Activated CD8-positive, alpha-beta memory T cell treated with anti-CD3 and anti-CD28 coated beads, Interleukin-2, amount 50 U/mL, for 1 hour (primary cell): ENCODE data around the gene KCNK17.

ENCODE experiments used
- DNase-seq: peaks from one replicate; pipeline ENCODE4 v3.0.0-alpha.2; 2020; ENCODE audit errors: extremely low read depth

KCNK17 gene

GRCh38 chr6:39268721-39269120, 45.5 kb downstream of the KCNK17 start:
- DNase-seq, result no peak

GRCh38 chr6:39268171-39268570, 46.0 kb downstream of the KCNK17 start:
- DNase-seq, result no peak

DNA sequence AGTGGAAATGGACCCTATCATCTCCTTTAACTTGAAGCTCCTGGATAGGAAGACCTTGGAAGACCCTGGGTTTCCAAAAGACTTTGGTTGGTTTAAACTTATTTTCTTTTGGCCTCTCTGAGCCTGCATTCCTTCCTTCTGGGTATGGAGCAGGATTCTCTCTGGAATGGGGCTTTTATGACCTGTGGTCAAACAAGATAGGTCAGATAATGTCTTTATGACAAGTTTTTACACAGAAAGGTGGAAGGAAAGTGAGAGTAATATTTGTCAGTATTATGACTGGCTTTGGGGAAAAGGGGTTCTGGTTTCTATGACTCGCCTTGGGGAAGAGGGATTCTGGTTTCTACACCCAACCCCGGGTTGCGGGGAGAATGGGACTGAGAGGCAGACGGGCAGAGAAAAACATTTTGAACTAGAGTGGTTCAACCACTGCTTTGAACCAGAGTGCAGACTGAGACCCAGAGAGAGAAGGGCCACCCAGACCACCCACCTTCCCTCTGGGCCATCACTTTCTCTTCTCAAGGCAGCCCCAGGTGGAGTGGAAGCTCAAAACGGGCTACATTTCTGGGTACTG, 47.4 kb downstream of the KCNK17 start:
- DNase-seq, result no peak

DNA sequence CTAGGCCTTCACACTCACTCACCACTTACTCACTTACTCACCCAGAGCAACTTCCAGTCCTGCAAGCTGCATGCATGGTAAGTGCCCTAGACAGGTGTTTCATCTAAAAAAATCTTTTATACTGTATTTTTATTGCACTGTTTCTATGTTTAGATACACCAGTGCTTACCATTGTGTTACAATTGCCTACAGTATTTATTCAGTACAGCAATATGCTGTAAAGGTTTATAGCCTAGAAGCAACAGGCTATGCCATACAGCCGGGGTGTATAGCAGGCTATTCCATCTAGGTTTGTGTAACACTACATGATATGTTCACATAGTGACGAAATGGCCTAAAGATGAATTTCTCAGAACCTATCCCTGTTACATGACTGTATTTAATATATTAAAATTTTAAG, 47.8 kb downstream of the KCNK17 start:
- DNase-seq, result no peak

DNA sequence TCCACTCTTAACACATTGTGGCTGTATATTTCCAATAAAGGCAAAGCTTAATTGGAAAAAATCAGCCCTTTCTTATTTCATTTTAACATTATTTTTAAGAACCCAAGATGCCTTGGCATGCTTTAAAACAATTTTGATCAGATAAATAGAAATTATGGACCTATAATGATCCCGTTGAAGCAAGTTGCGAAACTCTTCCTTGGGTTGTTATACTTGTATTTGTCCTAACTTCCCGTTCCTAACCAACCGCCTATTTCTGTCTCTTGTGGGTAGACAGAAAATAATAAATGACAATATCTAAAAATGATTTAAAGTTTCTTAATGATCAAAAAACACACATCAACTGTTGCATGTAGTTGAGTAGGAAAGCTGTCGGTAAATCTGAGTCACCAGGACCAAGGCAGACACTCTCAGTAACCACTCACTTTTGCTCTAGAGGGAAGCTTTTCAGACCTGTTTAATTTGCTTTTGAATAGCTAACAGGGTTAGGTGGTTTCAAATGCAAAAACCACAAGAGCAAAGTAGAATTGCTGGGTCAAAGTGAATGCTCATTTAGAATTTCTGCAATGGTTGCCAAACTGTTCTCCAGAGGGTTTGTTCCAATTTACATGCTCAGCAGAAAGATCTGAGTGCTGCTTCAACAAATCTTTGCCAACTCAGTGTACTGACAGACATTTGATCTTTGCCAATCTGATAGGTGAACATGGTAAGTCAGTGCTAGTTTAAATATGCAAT, 50.7 kb downstream of the KCNK17 start:
- DNase-seq, result no peak

- DNase-seq, result no peak
Observed at GRCh38 chr6:39261751-39262150, 52.5 kb downstream of the KCNK17 start.

DNA sequence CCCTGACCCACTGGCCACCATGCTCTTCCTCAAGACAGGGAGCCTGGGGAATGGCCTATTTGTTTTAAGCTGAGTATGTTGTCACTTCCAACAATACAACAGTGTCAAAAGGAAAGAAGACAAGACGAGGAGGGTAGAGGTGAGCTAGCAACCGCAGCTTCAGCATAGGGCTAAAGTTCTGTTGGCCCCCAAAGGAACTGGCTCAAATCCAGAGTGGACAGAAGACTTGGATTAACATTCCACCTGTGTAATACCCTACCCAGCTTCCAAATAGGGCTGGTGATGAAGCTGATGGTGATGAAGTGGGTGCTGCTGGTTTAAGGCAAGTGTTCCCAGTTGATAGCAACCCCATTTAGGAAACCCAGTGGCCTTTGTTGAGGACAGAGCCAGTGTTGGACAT, 53.3 kb downstream of the KCNK17 start:
- DNase-seq, result no peak

DNA sequence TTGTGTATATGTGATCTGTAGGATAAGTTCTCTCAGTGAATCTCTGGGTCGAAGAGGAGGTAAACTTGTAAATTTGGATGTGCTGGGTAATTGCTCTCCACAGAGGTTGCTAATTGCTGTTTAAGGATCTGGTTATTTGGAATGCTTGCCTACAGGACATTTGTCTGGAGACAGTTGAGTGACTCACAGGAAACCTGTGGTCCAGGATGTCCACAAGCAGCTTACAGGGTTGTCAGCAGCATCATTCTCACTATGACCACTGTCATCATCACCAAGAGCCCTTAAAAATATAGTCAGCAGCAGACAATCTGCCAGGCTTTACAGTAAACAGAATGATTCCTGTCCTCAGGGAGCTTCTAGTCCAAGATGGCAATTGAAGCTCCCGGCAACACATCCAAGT, 53.8 kb downstream of the KCNK17 start:
- DNase-seq, result no peak

DNA sequence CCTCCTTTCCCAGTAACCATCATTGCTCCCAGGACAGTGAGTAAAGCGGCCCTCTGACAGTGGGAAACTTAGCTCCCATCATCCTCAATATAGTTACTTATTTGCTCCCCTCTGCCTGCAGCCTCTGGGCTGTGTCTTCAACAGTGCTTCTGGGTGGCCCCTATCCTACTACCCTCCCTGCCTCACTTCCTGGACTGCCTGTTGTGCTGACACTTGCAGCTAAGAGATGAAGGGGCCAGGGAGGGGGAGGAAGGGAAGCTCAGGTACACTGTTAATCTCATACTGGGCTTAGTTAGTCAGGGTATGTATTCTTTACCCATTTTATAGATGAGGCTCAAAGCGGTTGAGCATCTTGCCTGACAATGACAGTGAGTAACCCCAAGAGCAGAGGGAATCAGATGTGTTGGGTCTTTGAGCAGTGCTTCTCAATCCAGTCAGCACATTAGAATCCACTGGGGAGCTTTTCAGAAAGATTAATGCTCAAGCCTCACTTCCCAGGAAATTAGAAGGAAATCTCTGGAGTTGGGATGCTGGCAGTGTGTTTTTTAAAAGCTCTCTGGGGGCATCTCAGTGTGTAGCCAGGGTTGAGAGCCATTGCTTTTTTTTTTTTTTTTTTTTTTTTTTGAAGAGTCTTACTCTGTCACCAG, 57.8 kb downstream of the KCNK17 start:
- no peak for DNase-seq

DNA sequence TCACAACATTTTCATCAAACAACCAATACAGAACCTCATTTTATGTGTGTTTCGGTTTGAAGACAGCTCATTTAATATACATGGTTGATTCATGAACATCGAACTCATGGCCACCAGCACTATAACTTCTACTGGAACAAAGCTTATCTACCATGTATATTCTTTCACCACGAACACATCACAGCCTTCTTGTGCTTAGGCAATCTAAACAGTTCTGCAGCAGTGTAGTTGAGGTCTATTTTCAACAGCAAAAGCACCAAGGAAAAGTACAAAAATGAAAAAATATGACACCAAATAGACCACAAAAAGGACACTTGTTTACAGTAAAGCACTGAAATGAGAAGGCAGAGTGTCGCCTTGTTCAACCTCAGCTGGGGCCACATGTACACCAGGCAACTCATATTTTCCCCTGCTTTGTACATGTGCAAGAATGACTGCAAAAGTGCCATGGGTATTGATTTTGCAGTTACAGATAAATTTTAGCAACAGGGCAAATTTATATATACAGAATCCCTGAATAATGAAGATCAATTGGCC, 59.2 kb downstream of the KCNK17 start:
- no peak for DNase-seq

DNA sequence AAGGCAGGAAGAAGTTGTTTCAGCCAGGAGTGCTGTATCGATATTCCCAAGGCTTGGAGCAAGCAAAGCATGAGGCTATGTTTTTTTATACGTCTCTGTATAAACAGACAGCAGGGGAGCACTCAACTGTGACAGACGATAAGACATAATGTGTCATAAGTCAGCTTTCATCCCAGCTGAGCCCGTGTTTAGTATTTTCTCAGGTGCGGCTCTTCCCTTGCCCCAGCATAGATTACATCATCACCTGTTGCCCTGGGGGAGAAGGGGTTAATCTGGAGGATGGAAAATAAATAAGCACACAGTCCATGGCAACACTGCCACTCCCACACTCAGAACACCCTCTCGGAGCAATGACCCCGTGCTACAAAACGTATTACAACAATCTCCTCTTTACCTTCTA, 62.8 kb downstream of the KCNK17 start:
- no peak for DNase-seq

DNA sequence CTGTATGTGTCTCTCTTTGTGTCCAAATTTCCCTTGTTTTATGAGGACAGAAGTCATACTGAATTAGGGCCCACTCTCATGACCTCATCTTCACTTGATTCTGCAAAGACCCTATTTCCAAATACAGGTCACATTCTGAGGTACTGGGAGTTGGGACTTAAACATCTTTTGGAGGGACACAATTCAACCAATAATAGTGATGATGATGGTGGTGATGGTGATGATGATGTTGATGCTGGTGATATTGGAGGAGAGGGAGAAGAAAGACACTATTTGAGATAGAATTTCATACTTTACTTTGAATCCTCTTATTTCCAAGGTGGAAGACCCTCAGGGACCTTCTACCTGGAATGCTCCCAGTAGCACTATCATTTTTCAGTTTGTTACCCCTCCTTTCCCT, 63.7 kb downstream of the KCNK17 start:
- no peak for DNase-seq

DNA sequence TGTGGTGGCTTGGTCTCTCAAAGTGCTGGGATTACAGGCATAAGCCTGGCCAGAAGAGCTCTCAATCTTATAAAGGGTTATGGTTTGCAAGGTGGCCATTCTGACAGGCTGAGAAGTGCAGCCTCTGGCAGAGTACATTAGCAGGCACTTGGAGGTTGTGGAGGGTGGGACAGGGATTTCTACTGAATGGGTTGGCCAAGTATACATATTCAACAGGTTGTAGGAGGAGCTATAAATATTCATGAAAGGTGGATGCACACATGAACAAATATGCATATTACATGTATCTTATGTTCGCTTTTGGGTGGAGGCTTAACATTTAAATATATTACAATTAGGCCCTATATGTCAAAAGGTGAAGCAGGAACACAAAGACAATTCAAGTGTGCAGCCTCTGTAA, 64.9 kb downstream of the KCNK17 start:
- DNase-seq, result no peak
